Measurements from ENCODE around the gene MUC6. TPM values are rescaled to one million over a fixed set of nuclear protein-coding genes. Genes with fewer than 3 reads are reported as not detected.

Gene MUC6
- total RNA-seq, 4 donors from 2014 or later, result 0.43 to 3.5 TPM; not detected in 2

- H3K9me3 ChIP-seq, result no peaks in the 10 kb centered on the region
- DNase-seq, result peak; percentile 12 to 16
- H3K36me3 ChIP-seq, result no peaks in the 10 kb centered on the region
- H3K27me3 ChIP-seq, result no peaks in the 10 kb centered on the region
- H3K4me1 ChIP-seq, result no peaks in the 10 kb centered on the region
- intact Hi-C loops (cut with DNase I; ENCODE audit: low total_unique reads), result no loop called here
- no peak overlapping the region for H3K27ac ChIP-seq
- TF ChIP-seq, protein P1, sequence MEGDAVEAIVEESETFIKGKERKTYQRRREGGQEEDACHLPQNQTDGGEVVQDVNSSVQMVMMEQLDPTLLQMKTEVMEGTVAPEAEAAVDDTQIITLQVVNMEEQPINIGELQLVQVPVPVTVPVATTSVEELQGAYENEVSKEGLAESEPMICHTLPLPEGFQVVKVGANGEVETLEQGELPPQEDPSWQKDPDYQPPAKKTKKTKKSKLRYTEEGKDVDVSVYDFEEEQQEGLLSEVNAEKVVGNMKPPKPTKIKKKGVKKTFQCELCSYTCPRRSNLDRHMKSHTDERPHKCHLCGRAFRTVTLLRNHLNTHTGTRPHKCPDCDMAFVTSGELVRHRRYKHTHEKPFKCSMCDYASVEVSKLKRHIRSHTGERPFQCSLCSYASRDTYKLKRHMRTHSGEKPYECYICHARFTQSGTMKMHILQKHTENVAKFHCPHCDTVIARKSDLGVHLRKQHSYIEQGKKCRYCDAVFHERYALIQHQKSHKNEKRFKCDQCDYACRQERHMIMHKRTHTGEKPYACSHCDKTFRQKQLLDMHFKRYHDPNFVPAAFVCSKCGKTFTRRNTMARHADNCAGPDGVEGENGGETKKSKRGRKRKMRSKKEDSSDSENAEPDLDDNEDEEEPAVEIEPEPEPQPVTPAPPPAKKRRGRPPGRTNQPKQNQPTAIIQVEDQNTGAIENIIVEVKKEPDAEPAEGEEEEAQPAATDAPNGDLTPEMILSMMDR (IDR thresholded peaks at IDR 0.05), result no peak
- no peak for TF ChIP-seq POLR2A (IDR thresholded peaks at IDR 0.05)
- H3K4me3 ChIP-seq, result no peak overlapping the region
These were observed 35.1 kb upstream of the MUC6 start for GRCh38 chr11:1071571-1072115.

- Histone ChIP-seq H3K9me3 (no peaks in the 10 kb centered on the region), H3K27ac (no peak overlapping the region), H3K36me3 (no peaks in the 10 kb centered on the region), H3K4me3 (no peak overlapping the region), H3K27me3 (no peaks in the 10 kb centered on the region), H3K4me1 (no peaks in the 10 kb centered on the region)
- TF ChIP-seq, protein P1 (IDR thresholded peaks at IDR 0.05), result no peak
- TF ChIP-seq POLR2A (IDR thresholded peaks at IDR 0.05), result no peak
- DNase-seq, result peak in 1 of 2 donors; percentile 9
- intact Hi-C loops (cut with DNase I; ENCODE audit: low total_unique reads), result no loop called here
These were observed 34.3 kb upstream of the MUC6 start for GRCh38 chr11:1070594-1071462.

DNA sequence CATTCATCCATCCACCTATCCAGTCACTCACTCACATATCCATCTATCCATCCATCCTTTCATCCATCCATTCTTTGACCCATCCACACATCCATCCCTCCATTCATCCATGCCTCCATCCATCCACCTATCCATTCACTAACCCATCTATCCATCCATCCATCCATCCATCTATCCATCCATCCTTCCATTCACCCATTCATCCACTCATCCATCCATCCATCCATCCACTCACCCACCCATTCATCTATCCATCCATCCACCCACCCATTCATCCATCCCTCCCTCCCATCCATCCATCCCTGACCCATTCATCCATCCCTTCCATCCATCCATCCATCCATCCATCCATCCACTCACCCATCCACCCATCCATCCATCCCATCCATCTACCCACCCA, 33.2 kb upstream of the MUC6 start:
- no peaks in the 10 kb centered on the region for H3K9me3 ChIP-seq
- H3K27me3 ChIP-seq, result no peaks in the 10 kb centered on the region
- H3K4me1 ChIP-seq, result no peaks in the 10 kb centered on the region
- no peaks in the 10 kb centered on the region for H3K36me3 ChIP-seq
- H3K4me3 ChIP-seq, result no peak overlapping the region
- H3K27ac ChIP-seq, result no peak overlapping the region
- intact Hi-C loops (cut with DNase I; ENCODE audit: low total_unique reads), result no loop called here
- no peak for TF ChIP-seq POLR2A (IDR thresholded peaks at IDR 0.05)
- TF ChIP-seq, protein P1 (IDR thresholded peaks at IDR 0.05), result no peak
- no peak for DNase-seq

- H3K4me1 ChIP-seq, result no peaks in the 10 kb centered on the region
- H3K27me3 ChIP-seq, result no peaks in the 10 kb centered on the region
- H3K9me3 ChIP-seq, result no peaks in the 10 kb centered on the region
- intact Hi-C loops (cut with DNase I; ENCODE audit: low total_unique reads), result no loop called here
- H3K27ac ChIP-seq, result no peak overlapping the region
- no peak overlapping the region for H3K4me3 ChIP-seq
- no peak for DNase-seq
- no peaks in the 10 kb centered on the region for H3K36me3 ChIP-seq
- TF ChIP-seq, protein P1 (IDR thresholded peaks at IDR 0.05), result no peak
These were observed 31.4 kb upstream of the MUC6 start for GRCh38 chr11:1067812-1068496.

- intact Hi-C loops (cut with DNase I; ENCODE audit: low total_unique reads), result no loop called here
- no peak for DNase-seq
- no peaks in the 10 kb centered on the region for H3K9me3 ChIP-seq
- H3K36me3 ChIP-seq, result no peaks in the 10 kb centered on the region
- no peak overlapping the region for H3K27ac ChIP-seq
- no peak for TF ChIP-seq POLR2A (IDR thresholded peaks at IDR 0.05)
- TF ChIP-seq, protein P1 (IDR thresholded peaks at IDR 0.05), result no peak
- no peak overlapping the region for H3K4me3 ChIP-seq
- H3K27me3 ChIP-seq, result no peaks in the 10 kb centered on the region
- H3K4me1 ChIP-seq, result no peaks in the 10 kb centered on the region
These were observed 27.6 kb upstream of the MUC6 start for GRCh38 chr11:1064167-1064566.

All from uterus (tissue), 4 donors.